Stimulated activated CD8-positive, alpha-beta memory T cell treated with anti-CD3 and anti-CD28 coated beads, Interleukin-4, amount 100 ng/mL, for 4 hours (primary cell): ENCODE data around the gene TEAD1.
"Not testable (repeated sequence)": the region's sequence is repeated elsewhere in the genome, so short reads cannot be mapped to it uniquely, and the experiment has no call there.

Experiments used
- DNase-seq, 2 donors: peaks; one replicate each; pipeline ENCODE4 v3.0.0-alpha.2; 2020; ENCODE audit warnings: low read depth in 2 of 2, low spot score in 1 of 2

TEAD1 gene

DNA sequence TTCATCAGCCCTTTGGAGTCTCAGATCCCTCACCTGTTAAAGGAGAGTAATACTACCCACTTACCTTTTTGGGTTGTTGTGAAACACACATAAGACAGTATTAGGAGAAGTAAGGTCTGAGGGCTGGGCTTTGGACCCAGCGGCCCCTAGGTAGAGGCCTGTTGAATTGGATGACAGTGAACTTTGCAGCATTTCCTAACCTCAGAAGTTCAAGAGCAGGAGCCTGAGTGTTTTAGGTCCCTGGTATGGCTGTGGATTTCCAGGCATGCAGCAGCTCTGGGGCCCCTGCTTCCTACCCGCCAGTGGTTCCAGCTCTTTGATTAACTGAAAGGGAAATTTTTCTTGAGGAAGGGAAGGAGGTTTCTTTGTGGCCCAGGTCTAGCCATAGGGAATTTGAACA, 58.9 kb downstream of the TEAD1 start:
- DNase-seq, result no peak

- no peak for DNase-seq
Measured at GRCh38 chr11:12734625-12735024, 60.4 kb downstream of the TEAD1 start.

DNA sequence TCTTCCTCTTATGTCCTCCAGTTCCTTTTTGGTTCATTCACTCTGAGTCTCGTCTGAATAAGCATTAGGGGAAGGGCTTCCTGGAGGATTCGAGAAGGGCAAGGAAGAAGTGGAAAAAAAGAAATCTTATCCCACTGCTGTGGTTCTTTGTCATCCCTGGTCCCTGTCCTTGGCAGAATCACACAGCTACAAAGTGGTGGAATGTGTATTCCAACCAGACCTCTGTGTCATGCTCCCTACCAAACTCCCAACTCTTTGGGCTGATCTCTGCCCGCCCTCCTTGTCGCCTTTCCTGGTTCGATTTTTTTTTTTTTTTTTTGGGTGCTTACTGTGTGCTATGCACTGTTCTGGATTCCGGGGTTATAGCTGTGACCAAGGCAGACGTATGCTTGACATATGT, 61.0 kb downstream of the TEAD1 start:
- DNase-seq, result no peak

GRCh38 chr11:12737024-12737423, 62.8 kb downstream of the TEAD1 start:
- no peak for DNase-seq

- no peak for DNase-seq
Measured at GRCh38 chr11:12741671-12742216, 67.5 kb downstream of the TEAD1 start.

GRCh38 chr11:12743834-12744449, 69.7 kb downstream of the TEAD1 start:
- DNase-seq, result no peak

GRCh38 chr11:12744826-12745502, 70.7 kb downstream of the TEAD1 start:
- DNase-seq, result no peak

- no peak for DNase-seq
Measured at GRCh38 chr11:12745787-12746186, 71.6 kb downstream of the TEAD1 start.

GRCh38 chr11:12746593-12747097, 72.4 kb downstream of the TEAD1 start:
- DNase-seq, result no peak

- no peak for DNase-seq
Measured at GRCh38 chr11:12748561-12748960, 74.3 kb downstream of the TEAD1 start.

- DNase-seq, result no peak
Measured at GRCh38 chr11:12749442-12749841, 75.2 kb downstream of the TEAD1 start.

- no peak for DNase-seq
Measured at GRCh38 chr11:12750181-12750580, 76.0 kb downstream of the TEAD1 start.

DNA sequence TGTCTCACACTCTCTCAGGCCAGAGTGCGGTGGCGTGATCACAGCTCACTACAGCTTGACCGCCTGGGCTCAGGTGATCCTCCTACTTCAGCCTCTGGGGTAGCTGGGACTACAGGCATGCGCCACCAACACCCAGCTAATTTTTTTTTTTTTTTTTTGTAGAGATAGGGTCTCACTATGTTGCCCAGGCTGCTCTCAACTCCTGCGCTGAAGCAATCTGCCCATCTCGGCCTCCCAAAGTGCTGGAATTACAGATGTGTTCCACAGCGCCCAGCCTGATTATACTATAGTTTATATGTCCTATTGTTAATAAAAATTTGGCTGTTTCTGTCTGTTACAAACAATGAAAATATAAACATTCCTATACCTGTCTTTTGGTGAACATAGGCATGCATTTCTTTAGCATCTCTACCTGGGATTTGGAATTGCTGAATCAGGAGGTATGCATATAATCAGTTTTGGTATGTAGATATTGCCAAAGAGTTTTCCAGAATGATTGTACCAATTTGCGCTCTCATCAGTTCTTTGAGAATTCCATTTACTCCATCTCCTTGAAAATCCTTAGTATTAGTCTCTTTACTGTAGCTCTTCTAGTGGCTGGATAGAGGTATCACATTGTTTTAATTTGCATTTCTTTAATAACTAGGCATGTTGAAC, 78.8 kb downstream of the TEAD1 start:
- no peak for DNase-seq

- no peak for DNase-seq
Measured at GRCh38 chr11:12754021-12754420, 79.8 kb downstream of the TEAD1 start.

DNA sequence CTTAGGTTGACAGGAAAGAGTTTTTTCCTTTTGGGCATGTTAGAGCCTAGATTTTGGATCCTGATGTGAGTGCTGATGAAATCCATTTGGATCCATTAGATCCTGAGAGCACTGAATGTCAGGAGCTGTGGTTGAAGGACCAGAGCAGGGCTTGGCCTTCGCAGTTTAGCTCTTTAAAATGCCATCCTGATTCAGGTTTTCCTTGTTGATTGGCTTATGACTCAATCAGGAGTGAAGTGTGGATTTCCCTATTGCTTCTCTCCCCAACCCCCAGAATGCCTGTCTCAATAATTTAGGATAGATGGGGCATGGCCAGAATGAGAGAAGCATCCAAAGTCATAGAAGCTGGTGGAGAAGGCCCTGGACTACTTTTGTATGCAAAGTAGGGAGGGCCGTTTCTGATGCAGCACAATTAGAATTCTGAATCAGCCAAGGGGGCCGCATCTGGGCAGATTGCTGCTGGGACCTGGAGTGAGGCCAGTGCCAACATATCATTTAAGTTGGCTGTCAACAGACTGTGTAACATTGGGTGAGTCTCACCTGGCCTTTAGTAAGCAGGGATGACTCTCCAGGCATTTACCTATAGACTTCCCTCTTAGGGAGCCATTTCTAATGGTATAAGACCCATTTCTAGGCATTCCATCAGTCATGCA, 80.5 kb downstream of the TEAD1 start:
- no peak for DNase-seq

- no peak for DNase-seq
Measured at GRCh38 chr11:12755510-12756453, 81.6 kb downstream of the TEAD1 start.

DNA sequence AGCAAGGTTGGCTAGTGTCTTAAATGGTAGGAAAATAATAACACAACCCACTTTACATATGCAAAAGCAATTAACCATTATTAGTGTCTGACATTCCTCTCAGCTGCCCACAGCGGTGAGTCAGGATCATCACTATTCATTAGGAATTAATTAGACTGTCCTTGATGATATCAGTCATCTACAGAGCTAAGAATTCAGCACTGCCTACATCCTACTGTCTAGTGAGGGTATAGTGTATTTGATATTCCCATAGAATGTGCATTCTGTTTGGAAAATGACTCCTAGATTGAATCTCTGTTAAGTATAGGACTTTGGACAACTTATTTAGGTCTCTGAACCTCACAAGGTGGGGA, 82.2 kb downstream of the TEAD1 start:
- DNase-seq, result no peak

GRCh38 chr11:12756867-12757266, 82.6 kb downstream of the TEAD1 start:
- DNase-seq, result no peak

GRCh38 chr11:12757416-12757815, 83.2 kb downstream of the TEAD1 start:
- no peak for DNase-seq

DNA sequence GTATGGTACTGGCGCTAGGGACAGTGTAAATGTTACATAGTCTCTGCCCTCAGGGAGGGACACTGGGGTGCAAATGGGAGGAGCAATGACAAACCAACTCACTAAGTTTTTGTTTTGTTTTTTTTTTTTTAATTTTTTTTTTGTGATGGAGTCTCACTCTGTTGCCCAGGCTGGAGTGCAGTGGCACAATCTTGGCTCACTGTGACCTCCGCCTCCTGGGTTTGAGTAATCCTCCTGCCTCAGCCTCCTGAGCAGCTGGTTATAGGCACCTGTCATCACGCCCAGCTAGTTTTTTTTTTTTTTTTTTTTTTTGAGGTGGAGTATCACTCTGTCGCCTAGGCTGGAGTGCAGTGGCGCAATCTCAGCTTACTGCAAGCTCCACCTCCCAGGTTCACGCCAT, 83.9 kb downstream of the TEAD1 start:
- DNase-seq, result not testable (repeated sequence)

DNA sequence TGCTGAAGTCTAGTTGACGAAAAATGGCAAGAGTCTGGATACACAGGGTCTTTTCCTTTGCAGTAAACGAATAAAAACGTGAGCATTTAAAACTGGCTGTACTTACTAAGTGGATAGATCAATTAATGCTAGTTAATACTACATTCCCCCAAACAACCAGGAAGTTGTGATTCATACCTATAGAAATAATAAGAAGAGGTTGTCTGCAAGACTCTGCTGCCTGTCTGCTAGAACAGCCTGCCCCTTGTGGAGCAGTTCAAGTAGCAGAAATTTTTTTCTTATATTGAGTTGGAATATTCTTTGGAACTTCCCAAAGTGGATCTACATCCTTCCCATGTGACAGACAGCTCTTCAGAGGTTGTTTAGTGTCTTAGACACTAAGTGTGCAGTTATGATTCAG, 86.8 kb downstream of the TEAD1 start:
- no peak for DNase-seq
